HG03159 (cell line): ENCODE data around the gene FTO.
"Not testable (repeated sequence)": the region's sequence is repeated elsewhere in the genome, so short reads cannot be mapped to it uniquely, and the experiment has no call there.

Source experiments
- ATAC-seq: cut with Tn5 transposase; IDR thresholded peaks from one replicate; pipeline ENCODE4 v1.9.1; 2021; ENCODE audit warnings: mild to moderate bottlenecking, moderate library complexity; ENCODE audit not compliant: unreplicated experiment

The FTO gene

DNA sequence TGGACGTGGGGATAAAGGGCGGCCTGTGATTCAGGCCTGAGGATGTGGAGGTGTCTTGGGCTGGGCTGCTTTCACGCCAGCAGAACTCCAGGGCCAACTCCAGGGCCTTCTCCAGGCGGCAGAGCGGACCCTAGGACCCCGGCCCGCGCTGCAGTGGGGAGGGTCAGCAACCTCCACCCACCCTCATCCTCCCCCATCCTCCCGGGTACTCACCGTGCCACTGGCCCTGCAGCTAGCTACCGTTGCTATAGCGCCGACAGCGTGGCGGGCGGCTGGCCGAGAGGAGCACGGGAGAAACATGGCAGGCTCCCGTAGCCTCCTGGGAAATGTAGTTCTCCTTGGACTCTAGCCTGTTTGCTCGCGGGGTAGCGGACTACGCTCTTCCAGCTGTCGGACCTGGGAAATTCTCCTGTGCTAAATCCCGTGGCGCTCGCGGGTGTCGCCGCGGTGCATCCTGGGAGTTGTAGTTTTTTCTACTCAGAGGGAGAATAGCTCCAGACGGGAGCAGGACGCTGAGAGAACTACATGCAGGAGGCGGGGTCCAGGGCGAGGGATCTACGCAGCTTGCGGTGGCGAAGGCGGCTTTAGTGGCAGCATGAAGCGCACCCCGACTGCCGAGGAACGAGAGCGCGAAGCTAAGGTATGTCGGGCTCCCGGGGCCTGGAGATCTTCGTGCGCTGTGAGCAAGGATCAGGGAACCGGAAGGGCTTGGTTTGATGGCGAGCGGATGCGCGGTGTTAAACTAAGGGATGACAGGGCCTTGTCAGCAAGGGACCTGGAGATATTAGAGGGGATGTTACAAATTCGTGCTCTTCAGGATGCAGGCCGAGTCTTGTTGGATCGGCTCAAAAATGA, at the start of gene FTO, which contains the start of gene RPGRIP1L:
FTO (plus strand) TSS at position 567 of the 855 bp plus-strand sequence.
RPGRIP1L (minus strand) TSS at position 270 of the 855 bp plus-strand sequence. CDS start 3,136 bp downstream, outside the sequence.
- peak; percentile 98 for ATAC-seq

DNA sequence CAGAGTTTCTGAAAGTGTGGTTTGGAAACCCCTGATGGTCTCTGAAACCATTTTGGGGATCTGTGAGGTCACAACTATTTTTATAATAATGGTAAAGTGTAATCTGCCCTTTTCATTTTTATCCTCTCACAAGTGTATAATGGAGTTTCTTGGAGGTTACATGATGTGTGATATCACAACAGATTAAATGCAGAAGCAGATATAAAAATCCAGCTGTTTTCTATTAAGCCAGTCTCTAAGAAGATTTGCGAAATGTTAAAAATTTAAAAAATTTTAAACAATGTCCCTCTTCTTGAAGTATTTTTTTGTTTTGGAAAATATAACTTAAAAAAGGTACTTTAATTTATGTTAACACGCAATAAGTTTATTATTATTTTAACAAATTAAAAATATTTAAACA, 49.0 kb upstream of the FTO start:
- no peak for ATAC-seq

DNA sequence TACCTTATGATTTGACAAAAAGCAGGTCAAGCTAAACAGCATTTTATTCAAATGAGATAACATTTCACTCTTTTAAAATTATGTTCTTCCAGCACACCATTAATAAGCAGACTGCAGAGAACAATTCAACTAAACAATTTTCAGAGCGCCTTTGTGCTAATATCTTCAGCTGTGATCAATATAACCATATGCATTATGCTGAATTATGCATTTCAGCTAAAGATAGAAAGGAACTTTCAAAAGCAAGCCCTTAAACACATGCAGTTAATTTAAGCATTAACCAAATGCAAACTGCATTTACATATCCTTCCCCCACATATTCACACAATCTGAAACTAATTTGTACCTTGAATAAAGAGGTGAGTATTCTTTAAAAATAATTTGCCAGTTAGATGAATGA, 41.9 kb upstream of the FTO start:
- ATAC-seq = no peak

DNA sequence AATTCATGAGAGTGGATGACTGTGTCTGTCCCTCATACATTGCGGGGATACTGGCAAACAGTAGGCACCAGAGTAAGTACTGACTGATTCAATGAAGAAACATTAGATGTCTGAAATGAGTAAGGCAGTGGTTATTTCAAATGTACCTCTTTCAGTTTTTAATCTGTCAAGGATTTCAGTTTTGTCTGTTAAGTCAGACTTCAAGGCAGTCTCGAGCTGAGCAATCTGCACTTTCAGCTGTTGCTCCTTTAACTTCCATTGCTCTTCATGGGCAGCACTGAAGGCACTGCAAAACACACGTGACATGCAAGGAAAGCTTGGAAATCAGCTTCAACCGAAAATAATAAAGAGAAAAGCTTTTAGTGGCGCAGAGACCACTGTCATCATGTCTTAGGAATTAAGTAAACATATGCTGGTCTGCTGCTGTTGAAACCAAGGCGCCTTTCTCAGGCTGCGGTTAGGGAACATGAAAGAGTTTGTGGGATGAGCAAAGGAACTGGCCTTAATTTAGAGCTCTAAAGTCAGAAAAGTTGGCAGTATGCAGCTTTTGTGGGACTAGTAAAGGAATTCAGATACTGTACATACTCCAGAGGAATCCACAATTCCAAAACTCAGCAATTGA, 39.1 kb upstream of the FTO start:
- peak; percentile 49 for ATAC-seq

DNA sequence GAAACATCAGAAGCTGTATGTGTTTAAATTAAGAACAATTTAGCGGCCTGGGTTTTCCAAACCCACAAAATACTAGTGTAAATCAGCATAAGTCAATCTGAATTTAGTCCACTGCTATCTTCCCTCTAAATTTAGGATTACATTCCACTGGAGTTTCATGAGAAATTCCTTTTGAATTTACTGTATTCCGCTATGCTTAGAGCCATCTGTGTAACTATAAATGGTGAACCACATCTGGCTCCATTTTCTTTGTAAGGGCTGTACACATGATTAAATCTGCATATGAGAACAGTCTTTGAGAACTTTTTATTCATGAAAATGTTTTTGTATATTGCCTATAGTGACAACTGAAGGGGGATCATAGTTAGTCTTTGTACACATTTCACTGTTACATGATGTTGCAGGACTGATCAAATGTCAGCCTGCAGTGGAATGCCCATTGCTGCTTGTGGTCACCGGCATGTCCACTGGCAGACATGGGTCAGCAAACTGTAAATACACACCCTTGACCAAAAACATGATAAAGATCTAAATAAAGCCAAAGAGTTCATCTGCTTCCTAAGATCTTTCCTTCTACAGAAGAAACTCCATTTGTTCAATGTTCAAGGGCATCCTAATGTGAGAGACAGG, 37.1 kb upstream of the FTO start:
- ATAC-seq = no peak

DNA sequence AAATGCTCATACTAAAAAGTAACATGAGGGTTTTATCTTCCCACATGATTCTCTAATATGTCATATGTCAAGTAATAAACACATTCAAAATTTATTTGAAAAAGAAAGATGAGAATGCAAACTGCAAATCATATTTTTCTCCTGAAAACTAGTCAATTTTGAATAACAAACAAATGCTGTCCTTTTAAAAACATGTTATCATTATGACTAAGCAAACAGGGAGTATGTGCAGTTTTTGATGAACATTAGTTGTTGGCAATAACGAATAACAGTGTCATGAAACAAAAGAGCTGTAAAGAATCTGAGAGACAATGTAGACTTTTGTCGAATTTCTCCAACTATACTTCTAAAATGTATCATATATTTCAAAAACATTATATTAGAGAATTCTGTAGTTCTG, 35.1 kb upstream of the FTO start:
- ATAC-seq = no peak

DNA sequence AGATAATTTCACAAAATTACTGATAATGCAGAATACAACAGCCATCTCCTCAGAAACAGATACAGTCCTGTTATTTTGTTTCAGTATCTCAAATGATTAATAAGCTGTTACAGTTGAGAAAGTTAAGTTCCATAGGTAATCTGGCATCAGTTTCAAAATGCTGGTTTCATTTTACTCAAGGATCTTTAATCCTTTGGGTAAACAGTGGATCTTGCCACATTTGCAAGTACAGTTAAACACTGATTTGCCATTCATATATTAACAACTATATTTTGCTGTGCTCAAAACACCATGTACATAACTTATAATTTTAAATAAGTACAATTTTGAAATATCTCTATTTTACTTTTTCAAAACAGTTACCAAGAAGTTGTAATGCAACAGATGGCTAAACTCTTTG, 31.5 kb upstream of the FTO start:
- ATAC-seq = no peak

DNA sequence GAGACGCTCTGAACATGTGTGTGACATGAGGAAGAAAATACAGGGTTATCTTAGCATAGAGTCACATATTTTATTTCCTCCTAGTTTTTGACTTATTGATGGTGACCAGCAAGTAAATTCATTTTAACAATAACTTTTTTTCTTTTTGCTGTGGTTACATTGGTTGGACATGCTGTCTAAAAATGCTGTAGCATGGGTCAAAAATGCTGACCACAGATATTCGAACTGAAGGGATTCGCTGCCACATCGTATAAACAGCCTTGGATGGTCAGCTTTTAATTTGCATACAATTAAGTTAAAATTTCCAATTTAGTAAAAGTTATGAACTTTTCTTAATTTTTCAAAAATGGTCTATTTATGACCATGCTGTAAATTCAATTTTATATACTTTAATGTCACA, 30.8 kb upstream of the FTO start:
- no peak for ATAC-seq

DNA sequence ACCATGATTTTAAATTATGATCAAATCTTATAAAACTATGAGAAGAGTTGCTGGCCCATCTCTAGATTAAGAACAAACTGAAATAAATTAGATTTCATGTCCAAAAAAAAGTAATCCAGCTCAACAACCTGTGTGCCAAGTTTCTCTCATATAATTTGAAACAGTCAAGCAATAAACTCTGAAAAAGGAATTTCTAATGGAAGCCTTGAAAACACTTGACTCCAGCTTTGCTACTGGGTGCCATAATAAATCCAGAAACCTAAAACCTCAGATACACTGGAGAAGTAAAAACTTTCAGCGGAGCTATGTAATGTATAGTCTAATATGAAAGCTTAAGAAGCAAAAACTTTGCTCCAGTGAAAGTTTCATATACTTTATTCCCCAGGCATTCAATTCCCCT, 25.8 kb upstream of the FTO start:
- ATAC-seq = no peak

DNA sequence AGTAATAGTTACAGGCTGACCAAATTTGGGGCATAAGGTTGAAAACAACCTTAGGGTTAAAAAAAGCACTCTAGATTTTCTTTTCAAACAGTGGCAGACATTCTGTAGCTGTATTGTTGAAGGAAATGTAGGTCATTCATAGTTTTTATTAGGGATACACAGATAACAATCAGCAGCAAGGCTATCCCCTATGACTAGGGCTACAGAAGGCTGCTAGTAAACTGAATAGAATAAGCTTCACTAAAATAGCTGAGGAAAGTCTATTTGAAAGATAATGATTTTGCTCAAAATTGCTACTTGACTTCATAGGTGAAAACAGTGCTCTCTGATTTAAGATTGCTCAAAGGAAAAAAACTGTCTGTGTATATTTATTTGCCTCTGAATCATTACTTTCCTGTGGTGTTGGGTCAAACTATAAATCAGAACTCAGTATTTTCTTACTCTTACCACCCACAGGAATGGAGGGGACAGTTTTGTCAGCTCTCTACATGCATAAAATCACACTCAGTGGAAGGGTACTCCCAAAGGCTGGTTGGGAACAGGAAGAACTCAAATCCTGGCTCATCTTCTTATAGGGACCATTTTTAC, 25.1 kb upstream of the FTO start:
- no peak for ATAC-seq

DNA sequence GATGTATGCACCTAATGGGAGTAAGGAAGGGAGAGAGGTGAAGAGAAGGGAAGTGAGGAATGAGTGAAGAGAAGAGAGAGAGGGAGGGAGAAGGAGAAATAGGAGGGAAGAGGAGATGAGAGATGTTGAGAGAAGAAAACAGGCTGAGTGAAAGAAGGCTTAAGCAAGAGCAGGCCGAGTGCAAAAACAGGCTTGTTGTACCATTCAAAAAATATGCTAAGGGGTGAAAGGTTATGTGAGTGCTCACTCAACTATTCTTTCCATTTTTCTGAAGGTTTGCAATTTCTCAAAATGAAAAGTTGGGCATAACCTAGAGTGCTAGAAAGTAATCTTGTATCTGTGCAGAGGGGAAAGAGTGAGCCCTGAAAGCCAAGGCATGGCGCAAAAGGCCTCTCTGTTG, 23.2 kb upstream of the FTO start:
- no peak for ATAC-seq

DNA sequence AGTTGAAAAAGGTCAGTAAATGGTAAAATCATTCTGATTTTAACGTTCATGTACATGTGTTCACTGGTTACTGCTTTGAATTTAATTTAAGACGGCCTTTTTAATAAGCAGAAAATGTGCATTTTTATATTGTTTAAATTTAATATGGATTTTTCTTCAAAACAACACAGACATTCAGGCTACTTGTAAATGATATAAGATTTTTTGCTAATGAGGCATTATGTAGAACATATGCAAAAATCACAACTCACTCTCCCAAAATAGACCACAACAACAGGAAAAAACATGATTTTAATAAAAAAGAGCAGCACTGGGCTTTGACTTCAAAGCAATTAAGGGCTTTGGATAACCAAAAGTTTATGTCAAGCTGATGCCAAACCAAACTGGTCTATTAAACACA, 22.6 kb upstream of the FTO start:
- no peak for ATAC-seq

DNA sequence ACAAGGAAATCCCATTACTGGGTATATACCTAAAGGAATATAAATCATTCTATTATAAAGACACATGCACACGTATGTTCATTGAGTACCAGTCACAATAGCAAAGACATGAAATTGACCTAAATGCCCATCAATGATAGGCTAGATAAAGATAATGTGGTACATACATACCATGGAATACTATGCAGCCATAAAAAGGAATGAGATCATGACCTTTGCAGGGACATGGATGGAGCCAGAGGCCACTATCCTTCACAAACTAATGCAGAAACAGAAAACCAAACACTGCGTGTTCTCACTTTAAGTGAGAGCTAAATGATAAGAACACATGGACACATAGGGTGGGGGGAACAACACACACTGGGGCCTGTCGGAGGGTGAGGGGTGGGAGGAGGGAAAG, 18.6 kb upstream of the FTO start:
- ATAC-seq = not testable (repeated sequence)

DNA sequence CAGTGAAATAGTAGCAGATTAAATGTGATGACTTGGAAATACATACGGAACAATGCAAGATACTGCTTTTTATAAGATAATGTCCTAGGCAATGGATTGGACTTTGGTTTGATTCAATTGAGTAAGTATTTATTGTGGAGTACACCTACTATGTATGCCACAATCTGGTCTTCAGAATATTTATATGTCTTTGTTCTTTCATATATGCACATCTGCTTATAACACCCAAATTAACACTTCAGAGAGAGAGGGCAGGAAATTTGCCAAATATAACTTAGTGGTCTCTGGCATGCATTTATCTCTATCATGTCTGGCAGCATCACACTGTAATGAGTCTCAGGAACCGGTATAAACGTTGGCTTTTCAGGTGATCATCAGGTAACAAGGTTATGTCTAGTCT, 17.2 kb upstream of the FTO start:
- no peak for ATAC-seq

DNA sequence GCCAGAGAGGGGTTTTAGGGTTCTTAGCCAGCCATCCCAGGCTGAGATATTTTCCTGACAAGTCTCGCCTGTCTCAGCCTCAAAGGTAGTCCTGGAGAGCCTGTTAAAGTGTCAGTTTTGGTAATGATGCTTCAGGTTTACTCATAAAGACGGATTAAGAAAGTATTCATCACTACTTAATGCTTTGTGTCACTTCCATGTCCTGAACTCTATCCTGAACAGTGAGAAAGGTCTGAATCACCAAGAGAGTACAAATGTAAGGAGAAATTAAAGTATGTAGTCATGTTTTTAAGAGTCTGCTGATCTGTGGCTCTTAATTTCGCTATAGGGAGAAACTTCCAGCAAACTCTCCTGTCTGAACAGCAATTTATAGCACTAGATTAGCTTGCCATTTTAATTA, 14.3 kb upstream of the FTO start:
- no peak for ATAC-seq

DNA sequence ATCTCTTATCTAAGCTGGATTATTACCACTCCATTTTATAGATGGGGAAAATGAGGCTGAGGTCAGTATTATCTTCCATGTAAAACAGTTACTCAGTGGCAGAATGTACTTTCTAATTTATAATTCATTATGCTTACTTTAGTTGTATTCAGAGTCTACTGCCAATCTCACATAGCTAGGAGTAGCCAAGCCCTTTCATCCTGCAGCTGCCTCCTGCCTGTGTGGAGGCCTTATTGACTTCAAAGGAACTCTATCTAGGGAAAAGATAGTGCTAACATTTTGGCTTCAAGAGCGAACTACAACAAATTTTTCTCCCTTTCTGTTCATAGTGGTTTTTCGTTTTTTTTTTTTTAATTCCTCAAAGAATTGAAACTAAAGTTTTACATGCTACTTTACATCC, 13.2 kb upstream of the FTO start:
- no peak for ATAC-seq

DNA sequence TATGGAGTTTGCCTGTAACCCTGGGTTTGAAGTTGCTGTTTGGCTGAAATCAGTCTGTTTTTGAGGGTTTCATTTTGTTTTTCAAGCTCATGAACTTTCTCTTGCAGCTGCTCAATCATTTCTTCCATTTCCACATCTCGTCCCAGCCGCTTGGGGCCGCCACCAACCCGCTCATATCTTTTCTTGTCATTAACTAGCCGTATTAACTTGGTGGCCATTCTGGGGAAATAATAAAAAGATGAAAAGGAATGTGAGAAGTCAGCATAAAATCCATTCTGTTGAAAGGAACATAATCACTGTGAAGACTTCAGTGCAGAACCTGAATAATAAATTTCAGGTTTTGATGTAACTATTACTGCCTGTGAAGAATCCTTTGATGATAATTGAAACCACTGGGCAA, 11.8 kb upstream of the FTO start:
- no peak for ATAC-seq

DNA sequence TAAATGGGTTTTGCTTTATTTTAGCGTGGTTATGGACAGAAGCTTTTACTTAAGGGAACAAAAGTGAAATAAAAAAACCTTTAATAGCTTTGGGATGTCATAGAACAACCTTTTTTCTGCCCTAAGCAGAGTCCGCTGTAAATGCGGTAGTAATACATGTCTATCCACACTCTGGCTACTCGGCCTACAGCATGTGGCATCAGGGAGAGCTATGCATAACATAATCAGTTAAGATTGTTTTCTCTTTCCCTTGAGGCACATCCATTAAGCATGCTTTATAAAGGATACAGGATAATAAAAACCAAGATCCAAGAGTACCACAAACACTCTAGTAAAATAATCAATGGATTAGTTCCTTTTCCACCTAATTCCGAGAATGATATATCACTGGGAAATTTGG, 10.6 kb upstream of the FTO start:
- ATAC-seq = no peak

DNA sequence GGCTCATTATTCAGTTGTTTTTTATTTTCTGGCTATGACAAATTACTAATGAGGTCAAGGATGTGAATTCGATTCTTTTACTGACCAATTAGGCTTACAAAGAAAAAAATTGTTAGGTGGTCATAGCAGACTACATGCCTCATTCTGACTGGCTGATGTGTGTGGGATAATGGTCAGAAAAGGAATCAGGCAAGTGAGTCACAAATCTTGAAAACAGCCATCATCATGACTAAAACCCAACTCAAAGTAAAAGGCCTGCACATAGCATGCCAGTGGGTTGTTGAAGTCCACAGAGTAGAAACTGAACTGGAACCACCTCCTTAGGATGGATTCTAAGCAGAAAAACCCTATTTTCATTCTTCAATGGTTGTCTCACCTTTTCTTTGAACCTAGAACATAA, 8.9 kb upstream of the FTO start:
- ATAC-seq = no peak

DNA sequence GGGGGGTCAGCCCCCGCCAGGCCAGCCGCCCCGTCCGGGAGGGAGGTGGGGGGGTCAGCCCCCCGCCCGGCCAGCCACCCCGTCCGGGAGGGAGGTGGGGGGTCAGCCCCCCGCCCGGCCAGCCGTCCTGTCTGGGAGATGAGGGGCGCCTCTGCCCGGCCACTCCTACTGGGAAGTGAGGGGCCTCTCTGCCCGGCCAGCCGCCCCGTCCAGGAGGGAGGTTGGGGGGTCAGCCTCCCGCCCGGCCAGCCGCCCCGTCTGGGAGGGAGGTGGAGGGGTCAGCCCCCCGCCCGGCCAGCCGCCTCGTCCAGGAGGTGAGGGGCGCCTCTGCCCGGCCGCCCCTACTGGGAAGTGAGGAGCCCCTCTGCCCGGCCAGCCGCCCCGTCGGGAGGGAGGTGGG, 5.7 kb upstream of the FTO start:
- ATAC-seq = not testable (repeated sequence)

DNA sequence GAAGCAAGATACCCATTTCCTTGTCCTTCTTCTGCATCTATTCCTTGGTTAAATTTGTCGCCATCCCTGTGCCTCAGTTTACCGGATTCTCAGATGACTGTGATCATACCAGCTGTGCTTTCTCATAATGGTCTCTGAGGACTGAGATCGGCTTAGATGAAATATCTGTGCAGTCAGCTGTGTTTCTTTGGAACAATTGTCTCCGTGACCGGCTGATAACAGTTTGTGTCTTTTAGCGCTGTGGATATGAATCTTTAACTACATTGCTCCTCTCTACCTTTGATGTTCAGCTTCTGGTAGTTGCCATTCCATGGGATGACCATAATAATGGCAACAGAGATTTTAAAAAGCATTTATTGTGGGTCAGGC, 473 bp downstream of the FTO start:
- no peak for ATAC-seq

DNA sequence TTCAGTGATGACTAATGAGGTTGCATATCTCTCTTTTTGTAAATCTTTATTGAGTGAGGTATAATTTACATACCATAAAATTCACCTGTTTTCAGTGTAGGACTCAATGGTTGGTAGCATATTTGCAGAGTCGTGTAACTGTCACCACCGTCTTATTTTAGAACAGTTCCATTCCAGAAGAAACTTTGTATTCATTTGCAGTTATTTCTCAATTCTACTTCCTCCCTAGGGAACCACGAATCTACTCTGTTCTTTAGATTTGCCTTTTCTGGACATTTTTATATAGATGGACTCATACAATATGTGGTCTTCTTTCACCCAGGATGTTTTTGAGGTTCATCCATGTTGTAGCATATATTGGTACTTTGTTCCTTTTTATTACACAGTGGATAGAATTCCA, 3.7 kb downstream of the FTO start:
- no peak for ATAC-seq
